K562 (cell line): ENCODE data around the gene ZNF429. TPM values are rescaled to one million over a fixed set of nuclear protein-coding genes. Genes with fewer than 3 reads are reported as not detected.
"Not testable (repeated sequence)": the region's sequence is repeated elsewhere in the genome, so short reads cannot be mapped to it uniquely, and the experiment has no call there.

Source experiments
- ATAC-seq: fragments of 200-7000 bp; cut with Tn5 transposase; 3 replicates; pipeline ENCODE4 v1.9.1; 2020; ENCODE audit warnings: moderate library complexity
- BruUV-seq: library from RNA; stranded (reverse); fragments of 400-500 nt; replicated peaks from 2 replicates; lab custom pipeline; 2021; lab: Mats Ljungman, UMichigan
- CTCF ChIA-PET: fragments of 300-600 bp; formaldehyde crosslinking; extraction: SDS; loops from one replicate; lab custom pipeline; 2021; ENCODE audit warnings: low intra/inter-chr PET ratio; lab: Yijun Ruan, JAX
- POLR2A ChIA-PET: fragments of 300-600, 350-650 bp; sonication (Branson Sonifier 250); formaldehyde crosslinking; extraction: SDS; loops from one replicate; lab custom pipeline; 2021; ENCODE audit warnings: antibody characterized with exemption, inconsistent platforms; lab: Yijun Ruan, JAX
- DNase-seq, 4 experiments: peaks; one replicate each; pipeline versions ENCODE4 v3.0.0 to v3.0.0-alpha.2; 2011 to 2018; ENCODE audit warnings: low spot score in 3 of 4, mixed read lengths in 3 of 4; ENCODE audit errors: extremely low read depth in 1 of 4
- FAIRE-seq: peaks from 2 replicates; lab custom pipeline; 2011; peaks lifted over from hg19 to GRCh38; lab: Jason Lieb, UNC
- H2AFZ ChIP-seq: 2 replicates; pipeline ENCODE4 v1.6.0; 2011; ENCODE audit warnings: low read depth, low read length, control low read depth, inconsistent platforms
- H3K27ac ChIP-seq: fragments of 200-600 bp; 3 replicates; pipeline ENCODE4 v1.8.0; 2011; ENCODE audit warnings: low read depth, mild to moderate bottlenecking, control low read depth, inconsistent platforms, low read length, moderate library complexity, mixed read lengths; ENCODE audit errors: extremely low read depth
- H3K27me3 ChIP-seq, 2 experiments: fragments of 300-600 bp in 1 of 2; 2 replicates in 1 of 2; 3 replicates in 1 of 2; pipeline versions ENCODE4 v1.6.0 to v1.8.0; 2011; ENCODE audit warnings: inconsistent platforms in 2 of 2, low read length in 2 of 2, mild to moderate bottlenecking in 1 of 2, mixed read lengths in 1 of 2, moderate library complexity in 1 of 2; ENCODE audit not compliant: control insufficient read depth in 2 of 2, insufficient read depth in 2 of 2
- H3K36me3 ChIP-seq: fragments of 300-600 bp; 3 replicates; pipeline ENCODE4 v1.8.0; 2011; ENCODE audit warnings: mild to moderate bottlenecking, low read length, inconsistent platforms; ENCODE audit not compliant: control insufficient read depth, insufficient read depth
- H3K4me1 ChIP-seq, 2 experiments: fragments of 200-600 bp in 1 of 2; replicated peaks in 1 of 2; 2 replicates in 1 of 2; 3 replicates in 1 of 2; pipeline versions ENCODE4 v1.5.1 to v1.8.0; 2011; ENCODE audit warnings: inconsistent platforms in 2 of 2, low read length in 2 of 2, mild to moderate bottlenecking in 1 of 2, mixed read lengths in 1 of 2, moderate library complexity in 1 of 2; ENCODE audit not compliant: control insufficient read depth in 2 of 2, insufficient read depth in 2 of 2
- H3K4me2 ChIP-seq: 2 replicates; pipeline ENCODE4 v1.6.1; 2011; ENCODE audit warnings: low read length, control low read depth, inconsistent platforms, mixed read lengths; ENCODE audit not compliant: insufficient read depth
- H3K4me3 ChIP-seq: fragments of 200-600 bp; sonication (generic), shearing (Covaris generic); 2 replicates; pipeline ENCODE4 v1.5.1; 2016; ENCODE audit warnings: control low read depth, inconsistent platforms
- H3K79me2 ChIP-seq: fragments of 200-600 bp; 3 replicates; pipeline ENCODE4 v1.8.0; 2011; ENCODE audit warnings: low read length, inconsistent platforms; ENCODE audit not compliant: control insufficient read depth, insufficient read depth
- H3K9ac ChIP-seq, 2 experiments: 2 replicates each; pipeline versions ENCODE4 v1.6.0 to v1.6.1; 2011; ENCODE audit warnings: low read depth in 2 of 2, low read length in 2 of 2, control low read depth in 1 of 2, inconsistent platforms in 1 of 2, mild to moderate bottlenecking in 1 of 2, mixed read lengths in 1 of 2; ENCODE audit not compliant: insufficient read depth in 1 of 2
- H3K9me1 ChIP-seq: one replicate; pipeline ENCODE4 v1.6.0; 2011; ENCODE audit warnings: inconsistent platforms, mild to moderate bottlenecking, low read length, moderate library complexity; ENCODE audit not compliant: control insufficient read depth, insufficient read depth
- H3K9me3 ChIP-seq: replicated peaks from 2 replicates; pipeline ENCODE4 v1.5.1; 2011; ENCODE audit warnings: low read depth, low read length, inconsistent platforms; ENCODE audit not compliant: control insufficient read depth, insufficient read depth
- H4K20me1 ChIP-seq: replicated peaks from 2 replicates; pipeline ENCODE4 v1.6.1; 2011; ENCODE audit warnings: low read length, inconsistent platforms, mixed read lengths; ENCODE audit not compliant: control insufficient read depth, insufficient read depth
- FIP1L1 ChIP-seq: fragments of 200-400 bp; formaldehyde crosslinking; IDR thresholded peaks from 2 replicates; pipeline ENCODE4 v1.6.1; 2018; ENCODE audit warnings: mild to moderate bottlenecking, low read depth, low read length; ENCODE audit not compliant: poor library complexity, severe bottlenecking
- NFIC ChIP-seq: fragments of 450-650 bp; IDR thresholded peaks from 2 replicates; pipeline ENCODE4 v1.6.1; 2017; ENCODE audit warnings: mild to moderate bottlenecking, inconsistent platforms
- PTTG1 ChIP-seq: fragments of 450-650 bp; IDR thresholded peaks from 2 replicates; pipeline ENCODE4 v1.6.1; 2016; ENCODE audit warnings: low read depth, mild to moderate bottlenecking, missing genetic modification characterization, missing compliant biosample characterization
- RBM39 ChIP-seq: fragments of 200-400 bp; formaldehyde crosslinking; optimal IDR thresholded peaks from 2 replicates; pipeline ENCODE3; 2018; ENCODE audit warnings: low read depth, low read length
- SAFB2 ChIP-seq: fragments of 200-400 bp; formaldehyde crosslinking; IDR thresholded peaks from 2 replicates; pipeline ENCODE4 v1.6.1; 2018; ENCODE audit warnings: borderline replicate concordance, low read length, low read depth, moderate library complexity; ENCODE audit not compliant: severe bottlenecking
- SMARCA5 ChIP-seq: fragments of 450-650 bp; IDR thresholded peaks from 2 replicates; pipeline ENCODE4 v1.6.1; 2016
- SMARCC2 ChIP-seq: fragments of 450-650 bp; IDR thresholded peaks from 2 replicates; pipeline ENCODE4 v1.6.1; 2017; ENCODE audit warnings: antibody characterized with exemption, moderate library complexity, mild to moderate bottlenecking, low read depth
- TARDBP ChIP-seq: fragments of 450-650 bp; IDR thresholded peaks from 2 replicates; pipeline ENCODE4 v1.6.1; 2016
- TBP ChIP-seq: optimal IDR thresholded peaks from 2 replicates; pipeline ENCODE3; 2011; ENCODE audit warnings: low read depth, low read length, improper control_type of control experiment
- ZKSCAN1 ChIP-seq: fragments of 150-350 bp; IDR thresholded peaks from 2 replicates; pipeline ENCODE4 v1.6.1; 2016; ENCODE audit warnings: low read depth, low read length
- ZNF212 ChIP-seq: fragments of 450-650 bp; formaldehyde crosslinking; IDR thresholded peaks from 2 replicates; pipeline ENCODE4 v1.4.0; 2020; ENCODE audit warnings: mild to moderate bottlenecking
- ZNF224 ChIP-seq: sonication (generic); formaldehyde crosslinking; IDR thresholded peaks from 2 replicates; pipeline ENCODE4 v1.8.0; 2022; ENCODE audit warnings: mild to moderate bottlenecking, missing genetic modification reagents
- whole genome bisulfite sequencing: fragments of 100-300 bp; shearing (Covaris generic); methylation state at CpG from one replicate; pipeline ENCODE4 v1.1.6; 2016; ENCODE audit warnings: low coverage, mixed read lengths; ENCODE audit not compliant: insufficient coverage; ENCODE audit errors: missing lambda C conversion rate; 5-methylcytosine and 5-hydroxymethylcytosine counted together
- in situ Hi-C: fragments of 300-500 bp; cut with MboI; formaldehyde crosslinking; loops from 4 replicates; pipeline ENCODE4 v1.15.0; 2018; ENCODE audit warnings: inconsistent platforms, mixed read lengths
- intact Hi-C: fragments of 100-400 bp; cut with micrococcal nuclease; formaldehyde crosslinking; loops from 2 replicates; pipeline ENCODE4 v1.14.2; 2022
- polyA plus RNA-seq, 8 experiments: library from polyadenylated mRNA; depleted of rRNA in 4 of 8; stranded (reverse) in 5 of 8; unstranded in 3 of 8; fragments of >200 nt; fragmentation: Nextera tagmentation in 2 of 8; fragmentation: Illumina TruSeq in 1 of 8; extraction: Ambion mirVana in 2 of 8; extraction: Trizol in 1 of 8; gene quantifications; 2 replicates each; pipeline versions ENCODE4 v1.2.1 to v1.2.3, GENCODE V29; 2011 to 2014; ENCODE audit warnings: inconsistent platforms in 1 of 8, missing spikeins in 1 of 8
- total RNA-seq, 7 experiments: library from RNA; depleted of rRNA in 6 of 7; stranded (reverse); fragments of >200 nt in 6 of 7; fragmentation: Illumina TruSeq in 2 of 7; extraction: Trizol in 2 of 7; gene quantifications; 2 replicates each; pipeline versions ENCODE4 v1.2.1 to v1.2.3, GENCODE V29; 2011 to 2021; ENCODE audit warnings: low replicate concordance in 1 of 7
- TF ChIP-seq, protein P1 (sequence below): IDR thresholded peaks from 2 replicates; pipeline ENCODE4 v1.6.1; 2012; ENCODE audit warnings: low read depth, low read length, improper control_type of control experiment, borderline replicate concordance
- TF ChIP-seq, protein P2 (sequence below): sonication (generic); formaldehyde crosslinking; IDR thresholded peaks from 2 replicates; pipeline ENCODE4 v1.8.1; 2023; ENCODE audit warnings: mild to moderate bottlenecking, missing genetic modification reagents

The ZNF429 gene
- total and polyA plus RNA-seq, 9 of the 15 experiments (the other 6 are each of a cell fraction or from before 2014, with no cell fraction given) = 11.4 to 24.5 (median 16.3) TPM

DNA sequence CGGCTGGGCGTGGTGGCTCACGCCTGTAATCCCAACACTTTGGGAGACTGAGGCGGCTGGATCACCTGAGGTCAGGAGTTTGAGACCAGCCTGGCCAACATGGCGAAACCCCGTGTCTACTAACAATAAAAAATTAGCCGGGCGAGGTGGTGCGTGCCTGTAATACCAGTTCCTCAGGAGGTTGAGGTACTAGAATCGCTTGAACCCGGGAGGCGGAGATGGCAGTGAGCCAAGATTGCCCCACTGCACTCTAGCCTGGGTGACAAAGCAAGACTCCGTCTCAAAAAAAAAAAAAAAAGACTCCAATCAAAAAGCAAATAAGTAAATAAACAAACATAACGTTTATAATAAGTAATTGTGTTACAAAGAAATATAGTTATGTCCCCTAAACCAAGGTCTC is 23.0 kb upstream of the ZNF429 start:
- ATAC-seq, BruUV-seq, H3K27me3 ChIP-seq, H3K36me3 ChIP-seq: not testable (repeated sequence)
- 69% methylated on average over 11 of the region's 14 CpGs for WGBS
- TF ChIP-seq NFIC = peak; percentile 53
- TF ChIP-seq, all 486 proteins: peak for 1; not testable (repeated sequence) for 485
- H3K4me2 ChIP-seq, H3K4me3 ChIP-seq, FAIRE-seq, POLR2A ChIA-PET, H3K9ac ChIP-seq, DNase-seq, H4K20me1 ChIP-seq, H3K4me1 ChIP-seq, intact Hi-C loops, H3K79me2 ChIP-seq, H3K27ac ChIP-seq, CTCF ChIA-PET, H2AFZ ChIP-seq, in situ Hi-C loops, H3K9me1 ChIP-seq, H3K9me3 ChIP-seq: not testable (repeated sequence)

DNA sequence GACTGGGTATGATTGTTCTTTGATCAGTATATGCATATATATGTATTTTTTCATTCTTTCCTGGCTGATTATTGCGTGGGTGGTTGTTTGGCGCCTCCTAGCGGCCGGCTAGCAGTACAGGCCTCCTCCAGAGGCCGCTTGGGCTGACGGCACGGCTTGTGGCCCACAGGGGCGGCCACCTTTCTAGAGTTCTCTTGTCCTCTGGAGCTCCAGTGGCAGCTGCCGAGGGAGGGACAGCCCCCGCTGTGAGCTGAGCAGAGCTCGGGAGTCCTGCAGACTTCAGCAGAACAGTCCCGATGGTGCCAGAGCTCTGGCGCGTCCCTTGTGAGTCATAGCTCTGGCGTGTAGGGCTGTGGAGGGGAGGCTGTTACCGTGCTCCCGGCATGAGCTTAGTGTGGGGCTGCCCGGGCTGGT is 22.5 kb upstream of the ZNF429 start:
- Histone ChIP-seq H3K27ac (no peak overlapping the region), H3K9me1 (no peaks in the 10 kb centered on the region), H3K4me1 (peaks cover 0 to 10% of the 10 kb centered on the region in 2 experiments; a peak in 1 of 5 replicates), H3K27me3 (no peaks in the 10 kb centered on the region), H3K9me3 (peaks cover 9% of the 10 kb centered on the region), H3K36me3 (no peaks in the 10 kb centered on the region), H4K20me1 (no peaks in the 10 kb centered on the region), H3K4me2 (no peak overlapping the region), H3K4me3 (no peak overlapping the region), H3K79me2 (no peaks in the 10 kb centered on the region), H3K9ac (no peak overlapping the region), H2AFZ (no peak overlapping the region)
- no peak for FAIRE-seq
- intact Hi-C loops (no loop called here), in situ Hi-C loops (no loop called here)
- peak; percentile 88 for ATAC-seq
- WGBS = 61% methylated on average over 18 of the region's 18 CpGs
- ChIA-PET POLR2A (no interaction called here), CTCF (interaction anchor here (0.5 kb wide), 1 partner anchor 226 kb away, joined by 5 read pairs; no protein-coding TSS in a partner anchor)
- DNase-seq = peak; percentile 29 to 61 (median 31)
- BruUV-seq = no TSS peak
- TF ChIP-seq ZKSCAN1 (no peak), SMARCC2 (no peak), FIP1L1 (no peak), SAFB2 (no peak), ZNF224 (no peak), RBM39 (no peak), SMARCA5 (no peak), PTTG1 (tag) (no peak), TBP (no peak), ZNF212 (CRISPR knock-in tag) (no peak), TARDBP (no peak)
- TF ChIP-seq, protein P1, sequence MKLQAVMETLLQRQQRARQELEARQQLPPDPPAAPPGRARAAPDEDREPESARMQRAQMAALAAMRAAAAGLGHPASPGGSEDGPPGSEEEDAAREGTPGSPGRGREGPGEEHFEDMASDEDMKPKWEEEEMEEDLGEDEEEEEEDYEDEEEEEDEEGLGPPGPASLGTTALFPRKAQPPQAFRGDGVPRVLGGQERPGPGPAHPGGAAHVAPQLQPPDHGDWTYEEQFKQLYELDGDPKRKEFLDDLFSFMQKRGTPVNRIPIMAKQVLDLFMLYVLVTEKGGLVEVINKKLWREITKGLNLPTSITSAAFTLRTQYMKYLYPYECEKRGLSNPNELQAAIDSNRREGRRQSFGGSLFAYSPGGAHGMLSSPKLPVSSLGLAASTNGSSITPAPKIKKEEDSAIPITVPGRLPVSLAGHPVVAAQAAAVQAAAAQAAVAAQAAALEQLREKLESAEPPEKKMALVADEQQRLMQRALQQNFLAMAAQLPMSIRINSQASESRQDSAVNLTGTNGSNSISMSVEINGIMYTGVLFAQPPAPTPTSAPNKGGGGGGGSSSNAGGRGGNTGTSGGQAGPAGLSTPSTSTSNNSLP = no peak
- TF ChIP-seq, protein P2, sequence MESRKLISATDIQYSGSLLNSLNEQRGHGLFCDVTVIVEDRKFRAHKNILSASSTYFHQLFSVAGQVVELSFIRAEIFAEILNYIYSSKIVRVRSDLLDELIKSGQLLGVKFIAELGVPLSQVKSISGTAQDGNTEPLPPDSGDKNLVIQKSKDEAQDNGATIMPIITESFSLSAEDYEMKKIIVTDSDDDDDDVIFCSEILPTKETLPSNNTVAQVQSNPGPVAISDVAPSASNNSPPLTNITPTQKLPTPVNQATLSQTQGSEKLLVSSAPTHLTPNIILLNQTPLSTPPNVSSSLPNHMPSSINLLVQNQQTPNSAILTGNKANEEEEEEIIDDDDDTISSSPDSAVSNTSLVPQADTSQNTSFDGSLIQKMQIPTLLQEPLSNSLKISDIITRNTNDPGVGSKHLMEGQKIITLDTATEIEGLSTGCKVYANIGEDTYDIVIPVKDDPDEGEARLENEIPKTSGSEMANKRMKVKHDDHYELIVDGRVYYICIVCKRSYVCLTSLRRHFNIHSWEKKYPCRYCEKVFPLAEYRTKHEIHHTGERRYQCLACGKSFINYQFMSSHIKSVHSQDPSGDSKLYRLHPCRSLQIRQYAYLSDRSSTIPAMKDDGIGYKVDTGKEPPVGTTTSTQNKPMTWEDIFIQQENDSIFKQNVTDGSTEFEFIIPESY (CRISPR knock-in tag) = peak; percentile 63; the same call in 1 of the 2 replicates
